Effector CD4-positive, alpha-beta T cell (primary cell): ENCODE measurements around the gene NDST3. TPM values are rescaled to one million over a fixed set of nuclear protein-coding genes. Genes with fewer than 3 reads are reported as not detected.

Source experiments
- DNase-seq: peaks from one replicate; pipeline ENCODE4 v3.0.0-alpha.2; 2020
- total RNA-seq: gene quantifications from one replicate; lab custom pipeline; 2026; lab: John Stamatoyannopoulos, UW

Gene NDST3
- not detected for total RNA-seq

DNA sequence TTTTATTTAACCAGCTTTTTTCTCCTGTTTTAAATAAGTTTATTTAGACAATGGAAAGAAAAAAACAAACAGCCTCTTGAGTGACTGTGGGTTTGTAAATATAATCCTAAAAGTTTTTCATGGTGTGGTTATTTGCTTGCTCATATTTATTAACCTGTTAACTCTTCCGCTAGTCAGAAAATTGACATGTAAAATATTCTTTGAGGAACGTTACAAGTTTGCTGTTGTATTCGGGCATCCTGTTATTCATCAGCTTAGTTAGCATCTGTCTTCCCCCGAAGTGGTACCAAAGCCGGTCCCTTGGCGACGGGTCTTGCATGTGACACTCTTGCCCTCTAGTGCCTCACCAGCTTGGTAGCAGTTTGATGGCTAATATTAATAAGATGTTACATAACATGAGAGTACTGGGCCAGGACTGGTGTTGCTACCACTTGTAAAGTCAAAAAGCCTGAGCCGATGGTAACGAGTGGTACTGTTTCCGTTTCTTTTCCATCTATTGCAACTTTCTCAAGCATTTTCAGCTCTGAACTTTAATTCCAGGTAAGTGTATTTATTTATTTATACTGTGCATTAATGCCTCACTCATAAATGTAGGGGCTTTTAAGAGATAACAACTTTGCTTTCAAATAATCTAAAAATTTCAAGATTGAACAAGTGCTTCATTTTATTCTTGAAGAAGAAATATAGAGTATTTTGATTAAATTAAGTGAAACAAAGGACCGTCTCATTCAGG, at the start of gene NDST3:
Gene NDST3, plus strand, starts transcription at position 434 of the 733 bp plus-strand sequence. CDS start 19,425 bp downstream, outside the sequence.
- no peak for DNase-seq

- DNase-seq: no peak
Observed at GRCh38 chr4:117986321-117986720, 48.0 kb upstream of the NDST3 start.

DNA sequence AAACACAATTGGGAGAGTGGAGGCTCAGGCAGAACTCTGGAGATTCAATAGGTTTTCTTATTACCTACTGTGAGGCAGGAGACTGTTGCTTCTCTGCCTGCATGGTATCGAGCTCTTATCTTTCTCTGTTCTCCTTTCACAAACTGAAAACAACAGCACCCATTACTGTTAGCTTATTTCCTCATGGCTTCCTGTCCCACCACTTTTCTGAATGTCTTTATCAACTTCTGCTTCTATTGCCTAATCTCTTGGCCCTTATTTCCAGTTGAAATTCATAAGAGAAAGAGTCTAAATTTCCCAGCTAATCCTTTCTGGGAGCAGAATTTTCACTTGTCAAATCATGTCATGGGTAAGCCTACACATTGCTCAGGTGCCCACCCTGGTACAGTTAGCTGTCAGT, 46.8 kb upstream of the NDST3 start:
- DNase-seq: no peak

DNA sequence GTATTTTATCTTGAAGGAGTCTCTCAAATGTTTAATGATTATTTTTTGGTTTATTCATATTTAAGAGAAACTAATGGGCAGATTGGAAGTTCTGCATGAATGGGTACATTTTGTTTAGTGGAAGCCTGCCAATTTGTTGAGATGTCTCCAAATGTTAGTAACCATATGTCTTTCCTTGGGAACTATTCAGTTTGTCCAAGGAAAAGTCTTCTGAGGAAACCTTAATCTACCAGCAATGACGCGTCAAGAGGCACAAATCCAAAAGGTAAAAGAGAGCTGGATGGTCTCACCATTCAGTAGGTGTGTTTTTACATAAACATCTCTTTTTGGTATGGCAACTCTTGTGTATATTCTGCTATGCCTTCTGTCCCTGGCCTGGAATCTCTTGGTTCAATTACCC, 37.4 kb upstream of the NDST3 start:
- DNase-seq: no peak

GRCh38 chr4:118004088-118004487, 30.2 kb upstream of the NDST3 start:
- DNase-seq: no peak

DNA sequence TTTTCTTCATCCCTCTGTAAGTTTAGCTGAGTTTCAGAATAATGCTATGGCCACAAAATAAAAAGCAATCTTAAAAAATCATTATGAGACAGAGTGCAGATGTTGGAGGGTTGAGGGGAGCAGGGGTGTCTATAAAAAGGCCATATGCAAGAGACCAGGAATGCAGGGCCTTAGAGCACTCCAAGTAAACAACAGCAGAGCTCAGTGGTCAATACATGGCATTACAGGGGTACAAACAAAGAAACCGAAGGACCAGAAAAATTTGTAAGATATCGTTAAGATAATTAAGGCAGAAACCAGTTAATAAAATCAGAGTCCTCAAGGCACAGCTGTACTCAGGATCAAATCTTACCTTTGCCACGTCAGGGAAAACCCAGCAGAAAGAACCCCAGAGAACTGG, 28.4 kb upstream of the NDST3 start:
- DNase-seq: no peak

DNA sequence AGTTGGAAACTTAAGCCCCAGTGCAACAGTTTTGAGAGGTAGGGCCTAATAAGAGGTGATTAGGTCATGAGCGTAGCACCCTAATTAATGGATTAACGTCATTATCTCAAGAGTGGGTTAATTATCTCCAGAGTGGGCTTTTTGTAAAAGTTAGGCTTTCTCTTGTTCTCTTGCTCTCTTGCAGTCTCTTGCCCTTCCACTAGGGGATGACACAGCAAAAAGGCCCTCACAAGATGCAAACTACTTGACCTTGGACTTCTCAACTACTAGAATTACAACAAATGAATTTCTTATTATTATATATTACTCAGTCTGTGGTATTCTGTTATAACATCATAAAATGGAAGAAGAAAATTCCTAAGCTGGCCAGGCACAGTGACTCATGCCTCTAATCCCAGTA, 22.1 kb upstream of the NDST3 start:
- DNase-seq: no peak

GRCh38 chr4:118014831-118015230, 19.5 kb upstream of the NDST3 start:
- DNase-seq: no peak

GRCh38 chr4:118018381-118019145, 15.7 kb upstream of the NDST3 start:
- DNase-seq: no peak

GRCh38 chr4:118026806-118027205, 7.5 kb upstream of the NDST3 start:
- no peak for DNase-seq

- DNase-seq: no peak
Observed at GRCh38 chr4:118029224-118029623, 5.1 kb upstream of the NDST3 start.

GRCh38 chr4:118032691-118033090, 1.6 kb upstream of the NDST3 start:
- no peak for DNase-seq

- no peak for DNase-seq
Observed at GRCh38 chr4:118033148-118034052, 886 bp upstream of the NDST3 start.

DNA sequence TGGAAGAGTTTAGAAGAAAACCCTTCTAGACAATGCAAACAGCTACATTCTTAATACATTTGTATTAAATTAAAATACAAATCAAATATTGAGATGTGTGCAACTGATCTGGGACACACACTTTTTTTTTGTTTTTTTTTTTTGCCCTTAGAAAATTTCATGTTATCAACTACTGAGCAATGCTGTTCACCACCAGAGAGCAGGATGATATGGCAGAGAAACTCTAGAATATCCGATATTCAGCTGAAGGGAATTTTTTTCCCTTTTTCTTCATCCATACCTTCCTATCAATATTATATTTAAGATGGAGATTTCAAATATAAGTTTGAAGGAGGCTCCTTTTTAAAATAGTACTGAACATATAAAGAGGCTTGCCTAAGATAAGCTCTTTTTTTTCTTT, 1.0 kb downstream of the NDST3 start:
- no peak for DNase-seq

GRCh38 chr4:118036336-118036735, 2.0 kb downstream of the NDST3 start:
- DNase-seq: no peak

- DNase-seq: no peak
Observed at GRCh38 chr4:118037955-118038354, 3.7 kb downstream of the NDST3 start.

DNA sequence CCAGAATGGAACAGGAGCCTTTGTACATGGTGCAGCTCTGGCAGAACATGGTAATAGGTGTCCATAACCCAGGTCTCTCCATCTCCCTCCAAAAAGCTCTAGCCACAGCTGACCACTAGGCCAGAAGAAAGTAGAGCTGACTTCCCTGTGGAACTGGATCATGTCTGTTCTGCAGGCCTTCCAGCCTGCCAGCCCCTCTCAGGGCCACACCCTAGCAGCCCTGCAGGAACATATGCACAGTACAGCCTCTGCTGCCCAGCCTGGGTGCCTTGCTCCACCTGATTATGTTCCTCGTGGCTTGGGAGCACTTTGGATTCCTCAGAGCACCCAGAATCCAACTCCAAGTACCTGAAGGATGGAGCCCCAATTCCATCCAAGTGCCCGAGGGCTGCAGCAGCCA, 12.0 kb downstream of the NDST3 start:
- DNase-seq: no peak

- DNase-seq: no peak
Observed at GRCh38 chr4:118047043-118047442, 12.8 kb downstream of the NDST3 start.

GRCh38 chr4:118058955-118059354, 24.7 kb downstream of the NDST3 start:
- no peak for DNase-seq

DNA sequence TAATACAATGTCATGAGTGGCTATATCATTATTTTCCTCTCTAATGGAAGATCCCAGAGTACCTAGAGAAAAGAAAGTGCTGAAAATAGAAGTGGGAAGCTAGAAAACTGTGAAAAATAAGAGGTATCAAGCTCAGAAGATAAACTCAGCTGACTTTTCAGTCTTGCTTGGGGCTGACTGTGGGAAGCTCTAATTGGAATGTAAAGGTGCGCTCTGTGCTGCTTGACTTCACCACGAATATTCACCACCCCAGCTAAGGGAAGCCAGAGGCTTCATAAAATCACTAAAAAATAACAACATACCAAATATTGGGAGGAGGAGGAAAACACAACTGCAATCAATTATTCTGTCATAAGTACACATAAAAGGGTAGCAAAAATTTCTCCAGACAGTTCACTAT, 25.1 kb downstream of the NDST3 start:
- no peak for DNase-seq

DNA sequence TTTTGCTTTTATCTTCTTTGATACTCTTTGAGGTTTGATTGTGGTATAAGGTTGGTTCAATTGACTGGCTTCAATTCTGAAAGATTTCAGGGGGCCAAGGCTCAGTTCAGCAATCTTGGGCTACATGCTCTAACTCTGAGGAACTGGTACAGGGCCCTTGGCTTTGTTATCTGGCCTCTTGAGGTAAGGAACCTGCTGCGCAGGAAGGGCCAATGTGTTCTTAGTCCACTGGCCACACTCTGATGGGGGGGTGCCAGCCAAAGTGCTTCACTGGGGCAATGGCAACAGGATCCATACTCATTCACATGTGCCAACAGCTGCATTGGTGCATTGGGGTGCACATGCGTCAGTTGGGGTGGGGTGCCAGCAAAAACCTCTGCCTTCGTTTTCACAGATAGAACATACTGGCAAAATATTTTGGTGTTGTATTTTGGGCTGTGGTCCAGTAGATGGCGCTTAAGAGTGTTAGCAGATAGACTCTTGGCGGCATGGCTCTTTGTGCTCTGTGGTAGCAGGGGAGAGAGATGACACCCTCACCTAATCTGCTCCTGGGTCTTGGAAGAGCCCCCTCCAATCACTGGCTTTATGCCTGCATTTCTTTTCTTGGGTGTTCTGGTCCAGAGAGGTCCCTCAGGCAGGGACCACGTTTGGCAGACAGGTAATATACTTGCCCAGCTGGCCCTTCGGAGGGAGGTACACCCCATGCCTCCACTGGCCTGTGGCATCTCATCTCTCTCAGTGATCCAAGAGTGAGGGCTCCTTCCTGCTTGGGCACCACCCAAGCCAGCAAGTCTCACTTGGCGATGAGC, 42.9 kb downstream of the NDST3 start:
- DNase-seq: no peak

GRCh38 chr4:118077767-118078105, 43.5 kb downstream of the NDST3 start:
- no peak for DNase-seq

- no peak for DNase-seq
Observed at GRCh38 chr4:118081434-118081833, 47.1 kb downstream of the NDST3 start.
